Small intestine (tissue), 16 donors: Measurements from ENCODE around the gene BICC1. TPM values are rescaled to one million over a fixed set of nuclear protein-coding genes. Genes with fewer than 3 reads are reported as not detected.

Experiments used
- DNase-seq, 2 donors: peaks; one replicate each; pipeline versions ENCODE4 v3.0.0 to v3.0.0-alpha.2; 2013
- FAIRE-seq: peaks from 2 replicates; lab custom pipeline; 2012; peaks lifted over from hg19 to GRCh38; lab: Jason Lieb, UNC
- H3K27ac ChIP-seq, 3 donors: one replicate each; pipeline ENCODE4 v1.5.1; 2013; ENCODE audit warnings: low read length in 2 of 3, mild to moderate bottlenecking in 2 of 3, control low read depth in 1 of 3, inconsistent platforms in 1 of 3, low read depth in 1 of 3, moderate library complexity in 1 of 3
- H3K27me3 ChIP-seq, 3 donors: one replicate each; pipeline ENCODE4 v1.6.1; 2013; ENCODE audit warnings: low read length in 3 of 3, inconsistent platforms in 1 of 3; ENCODE audit not compliant: control insufficient read depth in 3 of 3, insufficient read depth in 3 of 3
- H3K36me3 ChIP-seq, 3 donors: one replicate each; pipeline ENCODE4 v1.6.1; 2013; ENCODE audit warnings: low read length in 3 of 3, inconsistent platforms in 1 of 3, low read depth in 1 of 3, mild to moderate bottlenecking in 1 of 3, moderate library complexity in 1 of 3; ENCODE audit not compliant: control insufficient read depth in 3 of 3, insufficient read depth in 2 of 3
- H3K4me1 ChIP-seq, 3 donors: one replicate each; pipeline ENCODE4 v1.6.1; 2013; ENCODE audit warnings: low read length in 2 of 3, inconsistent platforms in 1 of 3, low read depth in 1 of 3, mild to moderate bottlenecking in 1 of 3, moderate library complexity in 1 of 3; ENCODE audit not compliant: control insufficient read depth in 3 of 3, insufficient read depth in 2 of 3
- H3K4me3 ChIP-seq, 3 donors: one replicate each; pipeline ENCODE4 v1.5.1; 2013; ENCODE audit warnings: low read length in 3 of 3, control low read depth in 1 of 3, inconsistent platforms in 1 of 3, low read depth in 1 of 3, mild to moderate bottlenecking in 1 of 3, moderate library complexity in 1 of 3
- H3K9me3 ChIP-seq, 2 donors: one replicate each; pipeline ENCODE4 v1.6.1; 2013; ENCODE audit warnings: low read depth in 1 of 2, low read length in 1 of 2; ENCODE audit not compliant: control insufficient read depth in 2 of 2, insufficient read depth in 1 of 2
- WGBS, 3 donors: extraction: QIAGEN DNeasy Blood & Tissue Kit; methylation state at CpG; one replicate each; pipeline ENCODE4 v1.1.7; 2013; 5-methylcytosine and 5-hydroxymethylcytosine counted together
- long read RNA-seq, 10 donors: transcript quantifications; one replicate each; lab custom pipeline, GENCODE V29; 2026
- polyA plus RNA-seq, 4 donors: library from polyadenylated mRNA; stranded (reverse) in 3 of 4; unstranded in 1 of 4; fragments of 200-250 nt in 3 of 4; fragments of 120-200 nt in 1 of 4; gene quantifications; one replicate each; pipeline versions ENCODE4 v1.2.1 to v1.2.3, GENCODE V29; 2013
- donor health status: healthy with polysubstance abuse.
- donor health status: control.
- donor health status: control.
- donor health status: Bipolar disorder and iron deficiency.
- donor health status: healthy.

Gene BICC1, protein sequence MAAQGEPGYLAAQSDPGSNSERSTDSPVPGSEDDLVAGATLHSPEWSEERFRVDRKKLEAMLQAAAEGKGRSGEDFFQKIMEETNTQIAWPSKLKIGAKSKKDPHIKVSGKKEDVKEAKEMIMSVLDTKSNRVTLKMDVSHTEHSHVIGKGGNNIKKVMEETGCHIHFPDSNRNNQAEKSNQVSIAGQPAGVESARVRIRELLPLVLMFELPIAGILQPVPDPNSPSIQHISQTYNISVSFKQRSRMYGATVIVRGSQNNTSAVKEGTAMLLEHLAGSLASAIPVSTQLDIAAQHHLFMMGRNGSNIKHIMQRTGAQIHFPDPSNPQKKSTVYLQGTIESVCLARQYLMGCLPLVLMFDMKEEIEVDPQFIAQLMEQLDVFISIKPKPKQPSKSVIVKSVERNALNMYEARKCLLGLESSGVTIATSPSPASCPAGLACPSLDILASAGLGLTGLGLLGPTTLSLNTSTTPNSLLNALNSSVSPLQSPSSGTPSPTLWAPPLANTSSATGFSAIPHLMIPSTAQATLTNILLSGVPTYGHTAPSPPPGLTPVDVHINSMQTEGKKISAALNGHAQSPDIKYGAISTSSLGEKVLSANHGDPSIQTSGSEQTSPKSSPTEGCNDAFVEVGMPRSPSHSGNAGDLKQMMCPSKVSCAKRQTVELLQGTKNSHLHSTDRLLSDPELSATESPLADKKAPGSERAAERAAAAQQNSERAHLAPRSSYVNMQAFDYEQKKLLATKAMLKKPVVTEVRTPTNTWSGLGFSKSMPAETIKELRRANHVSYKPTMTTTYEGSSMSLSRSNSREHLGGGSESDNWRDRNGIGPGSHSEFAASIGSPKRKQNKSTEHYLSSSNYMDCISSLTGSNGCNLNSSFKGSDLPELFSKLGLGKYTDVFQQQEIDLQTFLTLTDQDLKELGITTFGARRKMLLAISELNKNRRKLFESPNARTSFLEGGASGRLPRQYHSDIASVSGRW
- polyA plus RNA-seq: 1 to 10 TPM in 2 of 4 donors, under 1 TPM in 1, not detected in 1; 0.81 to 4.7 (median 1.3) TPM
- long read RNA-seq, donor 1: 0 reads
- long read RNA-seq, donor 2: 0 reads
- long read RNA-seq, donor 3: 0 reads
- long read RNA-seq, donor 4: 0 reads
- long read RNA-seq, donor 5: 0 reads
- long read RNA-seq, donor 6: 0 reads
- long read RNA-seq, donor 7: 0 reads
- long read RNA-seq, donor 8: 0 reads
- long read RNA-seq, donor 9: 0 reads
- long read RNA-seq, donor 10: 0 reads

DNA sequence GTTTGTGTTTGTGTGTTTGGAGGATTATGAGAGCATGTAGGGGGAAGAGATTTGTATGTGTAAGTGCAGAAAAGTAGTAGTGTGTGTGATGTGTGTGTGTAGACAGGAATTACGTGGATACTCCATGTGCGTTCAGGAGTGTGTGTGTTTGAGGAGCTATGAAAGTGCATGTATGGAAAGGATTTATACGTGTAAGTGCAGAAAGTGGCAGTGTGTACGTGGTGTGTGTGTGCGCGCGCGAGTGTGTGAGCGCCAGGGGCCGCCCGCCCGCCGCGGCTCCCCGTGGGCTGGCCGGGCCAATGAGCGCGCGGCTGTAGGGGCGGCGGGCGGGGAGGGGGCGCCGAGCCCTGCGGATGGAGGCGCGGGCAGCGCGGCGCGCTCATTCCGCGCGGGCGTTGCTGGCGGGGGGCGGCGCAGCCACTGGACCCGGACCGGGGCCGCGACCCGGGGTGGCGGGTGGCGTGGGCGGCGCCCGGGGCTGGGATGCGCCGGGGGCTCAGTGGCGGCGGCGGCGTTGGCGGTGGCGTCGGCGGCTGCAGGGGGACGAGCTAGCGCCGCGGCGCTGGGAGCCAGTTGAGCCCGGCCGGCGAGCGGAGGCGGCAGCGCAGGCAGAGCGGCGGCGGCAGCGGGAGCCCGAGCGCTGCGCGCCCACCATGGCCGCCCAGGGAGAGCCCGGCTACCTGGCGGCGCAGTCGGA is at the start of gene BICC1:
BICC1 (plus strand) TSS at position 382 of the 697 bp plus-strand sequence; CDS start at position 654, 272 bp downstream.
- 1% methylated on average over 44 to 82 of the region's 82 CpGs for WGBS, 3 donors

DNA sequence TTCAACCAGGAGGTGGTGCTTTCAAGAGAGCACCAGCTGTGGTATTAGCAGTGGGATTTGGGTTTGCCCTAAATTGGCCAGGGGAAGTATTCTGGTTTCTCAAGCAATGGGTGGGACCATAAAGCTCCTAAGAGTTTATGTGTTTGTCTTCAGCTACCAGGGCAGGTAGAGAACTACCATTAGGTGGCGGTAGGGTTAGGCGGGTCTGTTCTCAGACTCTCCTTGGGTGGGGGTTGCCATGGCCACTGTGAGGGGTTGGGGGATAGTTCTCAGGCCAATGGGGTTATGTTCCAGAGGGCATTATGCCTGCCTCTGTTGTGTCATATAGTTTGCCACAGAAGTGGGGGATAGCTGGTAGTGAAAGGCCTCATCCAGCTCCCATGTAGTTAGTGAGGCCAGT is 47.7 kb upstream of the BICC1 start:
- DNase-seq (no peak), FAIRE-seq (no peak)
- no peaks in the 10 kb centered on the region for H3K36me3 ChIP-seq
- no peaks in the 10 kb centered on the region for H3K9me3 ChIP-seq
- H3K27ac ChIP-seq: no peak overlapping the region
- H3K4me1 ChIP-seq: peaks cover 0 to 11% (median 5%) of the 10 kb centered on the region in 3 donors
- H3K27me3 ChIP-seq: peaks cover 0 to 5% (median 0%) of the 10 kb centered on the region in 3 donors
- 76 to 100% (median 93%) methylated on average over 2 of the region's 2 CpGs for WGBS, 3 donors
- H3K4me3 ChIP-seq: no peak overlapping the region

More for the DNA sequence above, at the start of gene BICC1:
- Histone ChIP-seq H3K27me3 (peaks cover 1 to 4% (median 3%) of the 10 kb centered on the region in 3 donors), H3K9me3 (no peaks in the 10 kb centered on the region), H3K4me1 (peaks cover 0 to 2% (median 0%) of the 10 kb centered on the region in 3 donors), H3K4me3 (peak within 1 kb of the TSS; percentile 45 to 67 (median 59)), H3K27ac (peak within 1 kb of the TSS in 2 of 3 donors; percentile 71 to 87), H3K36me3 (no peaks in the 10 kb centered on the region)
- DNase-seq (peak in 1 of 2 donors; percentile 62), FAIRE-seq (no peak)

DNA sequence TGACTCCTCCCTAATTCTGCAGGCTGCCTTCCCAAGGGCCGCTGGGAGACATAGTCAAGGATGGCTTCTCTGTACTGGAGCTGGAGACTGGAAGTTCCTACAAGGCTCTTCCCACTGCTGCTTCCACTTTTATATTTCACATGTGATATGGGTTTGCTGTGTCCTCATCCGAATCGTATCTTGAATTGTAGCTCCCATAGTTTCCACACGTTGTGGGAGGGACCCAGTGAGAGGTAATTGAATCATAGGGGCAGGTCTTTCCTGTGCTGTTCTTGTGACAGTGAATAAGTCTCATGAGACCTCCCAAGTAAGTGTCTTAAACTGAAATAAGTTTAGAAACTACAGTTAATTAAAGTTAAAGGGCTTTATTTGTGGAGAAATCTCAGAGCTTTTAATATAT is 47.0 kb upstream of the BICC1 start:
- Histone ChIP-seq H3K27me3 (peaks cover 0 to 5% (median 0%) of the 10 kb centered on the region in 3 donors), H3K9me3 (no peaks in the 10 kb centered on the region), H3K36me3 (no peaks in the 10 kb centered on the region), H3K4me1 (peaks cover 0 to 11% (median 5%) of the 10 kb centered on the region in 3 donors), H3K27ac (no peak overlapping the region), H3K4me3 (no peak overlapping the region)
- 66 to 85% (median 74%) methylated on average over 4 of the region's 4 CpGs for WGBS, 3 donors
- DNase-seq (no peak), FAIRE-seq (no peak)

DNA sequence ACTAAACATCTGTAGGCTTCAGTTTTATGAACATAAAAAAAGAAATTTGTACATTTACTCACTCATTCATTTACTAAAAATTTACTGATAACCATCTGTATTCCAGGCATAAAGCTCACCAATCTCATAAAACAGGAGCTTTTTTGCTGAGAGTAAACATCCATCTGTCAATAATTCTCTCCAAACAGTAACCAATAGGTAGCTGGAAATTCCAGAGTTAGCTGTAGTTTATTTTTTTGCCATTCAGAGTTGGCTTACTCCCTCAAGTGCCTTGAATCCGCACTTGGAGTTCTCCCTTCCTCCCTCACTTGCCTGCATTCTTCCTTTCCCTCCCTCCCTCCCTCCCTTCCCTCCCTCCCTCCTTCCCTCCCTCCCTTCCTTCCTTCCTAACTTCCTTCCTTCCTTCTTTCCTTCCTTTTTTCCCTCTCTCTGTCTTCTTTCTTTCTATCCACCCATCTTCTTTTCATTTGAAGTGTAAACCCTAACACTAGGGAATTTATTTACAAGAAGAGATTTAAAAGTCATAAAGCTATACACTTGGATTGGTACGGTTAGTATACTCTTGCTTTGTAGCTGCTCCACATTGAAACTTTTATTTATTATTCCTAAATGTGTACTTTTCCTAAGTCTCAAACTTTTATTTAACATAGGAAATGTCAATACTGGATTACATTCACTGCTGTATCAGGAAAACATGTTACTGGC is 44.6 kb upstream of the BICC1 start:
- FAIRE-seq: no peak
- 18 to 54% (median 34%) methylated on average over 2 of the region's 2 CpGs for WGBS, 3 donors

DNA sequence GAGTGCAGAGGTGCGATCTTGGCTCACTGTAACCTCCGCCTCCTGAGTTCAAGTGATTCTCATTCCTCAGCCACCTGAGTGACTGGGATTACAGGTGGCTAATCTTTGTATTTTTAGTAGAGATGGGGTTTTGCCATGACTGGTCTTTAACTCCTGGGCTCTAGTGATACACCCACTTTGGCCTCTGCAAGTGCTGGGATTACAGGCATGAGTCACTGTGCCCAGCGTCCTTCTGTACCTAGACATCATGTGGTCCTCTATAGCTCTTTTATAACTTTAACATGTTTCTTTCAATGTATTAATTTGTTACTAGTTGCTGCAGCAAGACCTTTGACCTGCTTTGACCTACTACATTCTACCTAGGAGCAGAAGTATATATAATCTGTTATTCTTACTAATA is 38.7 kb upstream of the BICC1 start:
- FAIRE-seq: no peak
- peaks cover 3 to 7% (median 7%) of the 10 kb centered on the region in 3 donors for H3K4me1 ChIP-seq
- no peaks in the 10 kb centered on the region for H3K9me3 ChIP-seq
- 66 to 78% (median 67%) methylated on average over 3 of the region's 3 CpGs for WGBS, 3 donors
- H3K27ac ChIP-seq: no peak overlapping the region
- H3K36me3 ChIP-seq: no peaks in the 10 kb centered on the region
- peak; percentile 59 to 75 for DNase-seq
- peaks cover 0 to 7% (median 0%) of the 10 kb centered on the region in 3 donors for H3K27me3 ChIP-seq
- H3K4me3 ChIP-seq: no peak overlapping the region

More for the DNA sequence above, 44.6 kb upstream of the BICC1 start:
- H3K9me3 ChIP-seq: no peaks in the 10 kb centered on the region
- no peak overlapping the region for H3K27ac ChIP-seq
- no peaks in the 10 kb centered on the region for H3K36me3 ChIP-seq
- peaks cover 0 to 11% (median 5%) of the 10 kb centered on the region in 3 donors for H3K4me1 ChIP-seq
- no peak for DNase-seq
- no peak overlapping the region for H3K4me3 ChIP-seq
- H3K27me3 ChIP-seq: peaks cover 0 to 11% (median 0%) of the 10 kb centered on the region in 3 donors

DNA sequence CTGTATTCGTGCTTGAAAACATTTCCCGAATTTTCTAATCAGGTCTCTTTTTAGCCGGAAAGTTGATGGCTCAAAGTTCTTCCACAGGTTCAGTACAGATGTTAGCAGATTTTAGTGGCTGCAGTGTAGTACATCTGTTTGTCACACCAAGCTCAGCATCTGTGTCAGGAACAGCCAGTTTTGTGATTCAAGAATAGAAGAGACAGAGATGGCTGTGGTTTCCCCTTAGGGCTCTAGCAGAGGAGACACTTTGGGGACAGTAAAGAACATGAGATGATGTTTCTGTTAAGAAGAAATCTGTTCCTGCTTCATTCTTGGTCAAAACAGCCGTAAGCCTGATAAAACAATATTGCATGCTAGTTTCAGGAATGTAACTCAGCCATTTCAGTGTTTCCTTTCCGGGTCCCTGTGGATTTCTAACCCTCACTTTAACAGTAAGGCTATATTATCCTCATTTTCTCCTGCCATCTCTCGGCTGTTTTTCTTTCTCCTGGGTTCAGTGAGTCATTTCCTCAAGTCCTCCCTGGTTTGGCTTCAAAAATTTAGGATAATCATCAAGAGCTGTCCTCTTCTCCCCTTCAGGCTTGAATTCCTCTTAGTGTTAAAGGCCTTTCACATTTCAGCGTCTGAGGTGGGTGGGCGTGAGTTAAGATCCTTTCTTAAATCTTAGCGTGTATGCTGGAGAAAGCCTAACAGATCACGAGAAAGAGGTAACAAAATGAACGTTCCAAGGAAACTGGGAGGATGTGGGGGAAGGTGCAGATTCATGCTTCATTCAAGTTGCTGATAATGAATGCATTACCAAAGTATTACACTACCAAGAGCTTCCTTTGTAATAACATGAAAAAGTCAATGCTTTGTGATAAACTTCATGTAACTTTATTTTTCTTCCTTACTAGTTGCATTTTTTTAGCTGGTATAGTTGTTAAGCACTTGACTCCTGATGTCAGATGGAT is 37.1 kb upstream of the BICC1 start:
- 53 to 63% (median 61%) methylated on average over 11 of the region's 11 CpGs for WGBS, 3 donors
- peaks cover 0 to 7% (median 0%) of the 10 kb centered on the region in 3 donors for H3K27me3 ChIP-seq
- peaks cover 2 to 3% (median 3%) of the 10 kb centered on the region in 3 donors for H3K4me1 ChIP-seq
- no peaks in the 10 kb centered on the region for H3K9me3 ChIP-seq
- H3K27ac ChIP-seq: peak overlapping the region in 1 of 3 donors; percentile 61
- DNase-seq (peak in 1 of 2 donors; percentile 2), FAIRE-seq (no peak)
- H3K36me3 ChIP-seq: no peaks in the 10 kb centered on the region
- no peak overlapping the region for H3K4me3 ChIP-seq
